Anterior cingulate cortex (tissue), 58 donors: ENCODE data around the gene PLCB1.
"Not testable (repeated sequence)": the region's sequence is repeated elsewhere in the genome, so short reads cannot be mapped to it uniquely, and the experiment has no call there.

Experiments
- DNase-seq, 58 donors: peaks; one replicate each; lab custom pipeline; 2025; lab: John Stamatoyannopoulos, UW

Gene PLCB1

DNA sequence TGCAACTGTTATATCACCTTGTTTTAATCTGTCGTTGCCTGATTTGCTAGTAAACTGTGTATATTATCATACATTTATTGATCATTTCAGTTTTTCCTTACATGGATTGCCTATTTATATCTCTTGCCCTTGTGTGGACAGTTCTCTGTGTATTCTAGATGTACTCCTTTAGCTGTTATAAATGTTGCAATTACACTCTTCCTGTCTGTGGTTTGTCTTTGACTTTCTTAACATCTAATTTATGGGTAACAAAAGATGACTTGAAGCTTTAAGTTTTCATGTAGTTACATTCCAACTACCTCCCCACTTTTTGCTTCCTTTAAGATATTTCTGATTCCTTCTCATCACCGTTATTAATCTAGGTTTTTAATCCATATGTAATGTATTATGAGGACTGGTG lies 22.6 kb downstream of the PLCB1 start:
- DNase-seq, result no peak

DNA sequence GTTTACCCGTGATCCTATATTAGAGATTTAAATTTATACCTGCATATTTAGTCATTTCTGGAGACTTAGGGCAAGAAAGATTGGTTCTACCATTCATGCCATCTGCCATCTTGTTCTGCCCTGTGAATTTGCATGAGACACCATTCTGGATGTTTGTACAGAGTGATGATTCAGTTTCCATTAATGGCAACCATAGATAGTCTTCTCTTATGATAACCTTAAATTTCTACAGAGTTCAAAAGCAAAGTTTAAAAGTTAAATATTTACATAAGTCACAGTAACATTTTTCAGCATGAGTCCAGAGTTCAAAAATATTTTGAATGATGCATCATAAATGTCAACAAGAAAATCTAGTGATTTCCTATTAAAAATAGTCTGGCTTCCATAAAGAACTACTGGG lies 23.2 kb downstream of the PLCB1 start:
- no peak for DNase-seq

DNA sequence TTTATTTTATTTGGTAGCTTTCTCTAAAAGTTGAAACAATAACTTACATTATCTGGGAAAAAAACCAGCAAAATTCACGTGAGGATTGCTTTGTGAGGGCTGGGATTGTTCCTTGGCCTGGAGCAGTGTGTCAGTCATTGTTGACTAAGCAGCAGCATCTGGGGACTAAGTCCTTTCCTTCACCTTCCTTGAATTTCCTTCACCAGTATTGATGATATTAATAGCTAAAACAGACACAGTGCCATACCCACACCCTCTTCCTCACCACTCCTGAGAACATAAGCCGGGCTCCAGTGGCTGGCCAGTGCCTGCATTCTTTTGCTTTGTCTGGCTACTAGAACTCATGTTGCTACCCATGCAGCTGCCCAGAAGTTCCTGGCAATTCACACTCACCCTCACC lies 23.7 kb downstream of the PLCB1 start:
- no peak for DNase-seq

DNA sequence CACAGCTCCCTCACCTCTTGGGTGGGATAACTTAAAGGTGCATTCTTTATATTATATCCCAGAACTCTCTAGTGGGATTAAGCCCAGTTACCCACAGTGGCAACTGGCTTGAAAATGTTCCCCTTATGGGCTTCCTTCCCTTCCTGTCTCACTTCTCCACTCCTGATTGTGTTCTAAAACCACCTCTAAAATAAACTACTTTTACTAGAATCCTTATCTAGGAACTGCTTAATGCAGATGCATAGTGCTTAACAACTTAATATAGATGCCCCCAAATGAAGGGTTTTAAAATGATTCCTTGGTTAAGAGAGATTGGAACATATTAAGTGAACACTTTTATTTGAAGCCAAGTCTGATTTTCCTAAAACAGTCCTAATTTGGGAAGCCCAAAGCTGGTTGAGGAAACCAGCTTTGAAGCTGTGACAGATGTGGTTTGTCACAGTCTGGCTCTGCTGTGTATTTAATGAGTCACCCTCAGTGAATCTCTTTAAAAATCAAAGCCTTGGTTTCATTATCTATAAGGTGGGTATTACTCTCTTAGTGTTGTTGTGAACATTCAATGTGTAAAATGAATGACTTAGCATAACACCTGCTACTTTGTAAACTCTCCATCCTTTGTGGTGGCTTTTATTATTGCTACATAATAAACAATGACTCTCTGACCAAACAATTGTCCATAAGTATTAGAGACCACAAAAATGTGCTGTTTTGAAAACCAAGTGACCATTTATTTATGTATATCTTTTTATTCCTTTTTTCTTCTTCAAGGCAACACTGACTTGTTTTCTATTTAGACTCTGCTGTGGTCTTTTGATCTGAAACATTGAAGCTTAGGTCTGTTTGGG lies 24.4 kb downstream of the PLCB1 start:
- DNase-seq, result no peak

DNA sequence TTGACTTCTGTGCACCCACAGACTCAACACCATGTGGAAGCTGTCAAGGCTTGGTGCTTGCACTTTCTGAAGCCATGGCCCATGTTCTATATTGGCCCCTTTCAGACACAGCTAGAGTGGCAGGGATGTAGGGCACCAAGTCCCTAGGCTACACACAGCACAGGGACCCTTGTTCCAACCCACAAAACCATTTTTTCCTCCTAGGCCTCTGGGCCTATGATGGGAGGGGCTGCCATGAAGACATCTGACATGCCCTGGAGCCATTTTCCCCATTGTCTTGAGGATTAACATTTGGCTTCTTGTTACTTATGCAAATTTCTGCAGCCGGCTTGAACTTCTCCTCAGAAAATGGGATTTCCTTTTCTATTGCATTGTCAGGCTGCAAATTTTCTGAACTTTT lies 27.2 kb downstream of the PLCB1 start:
- not testable (repeated sequence) for DNase-seq

DNA sequence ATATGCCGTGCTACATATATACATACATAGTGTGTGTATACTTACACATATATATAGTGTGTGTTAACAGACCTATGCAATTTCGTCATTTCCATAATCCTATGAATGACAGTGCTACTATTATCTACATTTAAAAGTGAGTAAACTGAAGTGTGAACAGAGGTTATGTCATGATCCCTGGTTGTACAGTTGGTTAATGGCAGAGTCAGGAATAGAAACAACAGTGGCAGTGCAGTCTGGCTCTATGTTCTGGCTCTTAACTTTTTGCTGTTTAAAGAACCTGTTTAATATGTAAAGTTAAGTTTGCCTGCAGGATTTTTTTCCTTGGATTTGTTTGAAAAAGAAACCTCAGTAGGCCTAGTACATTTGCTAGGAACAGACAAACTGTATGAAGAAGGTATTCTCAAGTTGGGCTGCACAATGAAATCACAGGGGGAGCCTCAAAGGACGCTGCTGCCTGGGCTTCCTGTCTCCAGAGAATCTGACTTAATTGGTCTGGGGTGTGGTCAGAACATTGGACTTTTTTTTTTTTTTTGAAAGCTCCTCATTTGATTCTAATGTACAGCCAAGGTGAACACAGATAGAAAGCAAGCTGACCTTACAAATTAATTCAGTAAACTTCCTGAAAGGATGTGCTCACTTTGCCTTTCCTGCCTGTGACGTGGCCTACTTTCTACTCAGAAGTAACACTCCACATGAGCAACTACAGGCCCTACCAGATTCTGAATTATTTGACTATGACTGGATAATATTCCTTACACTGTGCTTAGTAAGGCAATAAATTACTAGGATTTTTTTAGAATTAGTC lies 29.4 kb downstream of the PLCB1 start:
- no peak for DNase-seq

DNA sequence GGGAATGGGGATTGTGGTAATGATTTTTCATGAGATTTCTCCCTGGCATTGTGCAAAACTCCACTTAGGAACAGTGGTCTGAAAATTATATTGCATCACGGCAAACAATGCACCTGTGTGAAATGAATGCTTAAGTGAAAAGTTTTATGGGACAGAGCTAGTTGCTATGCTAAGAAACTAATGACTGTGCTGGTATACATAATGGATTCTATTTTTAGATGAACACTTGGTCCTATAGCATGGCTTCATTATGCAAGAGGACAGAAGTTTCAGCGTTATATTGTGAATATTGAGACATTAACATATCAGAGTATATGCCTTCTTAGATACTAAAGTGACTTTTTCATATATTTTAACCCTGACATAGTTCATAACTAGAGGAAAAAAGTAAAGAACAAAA lies 30.5 kb downstream of the PLCB1 start:
- no peak for DNase-seq

DNA sequence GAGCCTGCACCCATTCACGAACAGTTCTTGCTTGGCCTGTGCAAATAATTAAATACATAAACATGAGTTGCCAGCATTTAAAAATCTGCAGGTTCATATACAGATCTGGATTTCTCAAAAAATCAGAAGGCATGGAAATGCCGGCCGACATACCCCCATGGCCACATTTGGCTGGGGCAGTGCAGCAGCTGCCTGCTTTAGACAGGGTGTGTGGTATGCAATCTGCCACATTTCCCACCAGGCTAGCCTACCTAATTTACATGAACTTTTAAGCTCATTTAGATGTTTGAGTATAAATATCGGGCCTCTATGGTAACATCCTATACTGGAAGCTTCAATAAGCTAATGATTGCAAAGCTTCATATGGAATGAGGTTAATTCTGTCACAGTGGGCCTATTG lies 31.5 kb downstream of the PLCB1 start:
- DNase-seq, result no peak

DNA sequence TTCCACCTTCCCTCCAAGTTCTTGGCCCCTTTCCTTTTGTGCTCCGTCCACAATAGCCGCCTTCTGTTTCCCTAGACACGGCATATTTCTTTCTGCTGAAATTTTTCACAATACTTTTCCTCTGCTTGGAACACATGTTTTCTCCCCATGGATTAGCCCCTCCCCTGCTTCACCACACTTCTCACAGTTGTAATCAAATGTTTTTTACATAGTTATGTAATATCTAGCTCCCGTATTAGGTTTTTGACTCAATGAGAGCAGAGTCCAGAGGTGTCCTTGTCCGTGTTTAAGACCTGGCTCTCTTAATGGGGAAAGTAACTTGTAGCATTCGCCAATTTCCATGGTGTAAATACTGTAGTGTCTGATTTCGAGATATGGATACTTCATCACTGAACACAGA lies 34.7 kb downstream of the PLCB1 start:
- no peak for DNase-seq

DNA sequence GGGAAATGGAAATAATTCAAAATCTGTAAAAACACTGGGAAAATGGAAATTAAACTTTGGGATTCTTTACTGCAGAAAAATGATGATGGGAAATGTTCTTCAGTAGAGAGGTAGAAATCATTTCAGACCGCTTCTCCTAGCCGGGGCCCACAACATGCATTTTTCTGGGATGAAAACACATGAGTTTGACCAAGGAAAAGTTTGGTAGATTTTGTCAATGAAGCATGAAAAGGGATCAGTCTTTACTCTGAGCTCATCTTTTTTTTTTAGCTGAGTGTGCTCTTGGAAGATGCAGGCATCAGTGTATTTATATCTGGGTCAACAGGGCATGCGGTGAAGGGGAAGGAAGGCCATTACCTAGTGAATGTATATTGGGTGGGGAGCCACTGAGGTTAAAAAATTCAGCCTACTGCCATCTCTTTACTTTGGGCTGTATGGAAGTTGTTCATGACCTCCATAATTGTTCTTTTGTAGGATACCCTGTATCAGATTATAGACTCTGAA lies 36.8 kb downstream of the PLCB1 start:
- DNase-seq, result no peak

DNA sequence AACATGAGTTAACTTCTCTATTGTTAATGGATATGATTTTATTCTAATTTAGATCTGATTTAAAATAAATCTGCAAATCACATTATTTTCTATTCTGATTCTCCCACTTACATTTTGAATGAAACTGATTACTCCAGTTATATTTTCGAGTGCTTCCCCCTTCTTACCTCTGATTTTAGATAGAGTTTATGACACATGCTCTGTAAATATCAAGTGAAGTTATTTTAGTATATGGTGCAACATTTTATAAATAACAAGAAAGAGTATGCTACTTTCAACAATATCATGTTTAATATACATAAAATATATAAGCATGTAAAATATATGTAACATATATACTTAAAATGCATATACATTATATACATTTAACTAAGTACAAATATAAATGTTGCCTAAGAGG lies 38.9 kb downstream of the PLCB1 start:
- no peak for DNase-seq

DNA sequence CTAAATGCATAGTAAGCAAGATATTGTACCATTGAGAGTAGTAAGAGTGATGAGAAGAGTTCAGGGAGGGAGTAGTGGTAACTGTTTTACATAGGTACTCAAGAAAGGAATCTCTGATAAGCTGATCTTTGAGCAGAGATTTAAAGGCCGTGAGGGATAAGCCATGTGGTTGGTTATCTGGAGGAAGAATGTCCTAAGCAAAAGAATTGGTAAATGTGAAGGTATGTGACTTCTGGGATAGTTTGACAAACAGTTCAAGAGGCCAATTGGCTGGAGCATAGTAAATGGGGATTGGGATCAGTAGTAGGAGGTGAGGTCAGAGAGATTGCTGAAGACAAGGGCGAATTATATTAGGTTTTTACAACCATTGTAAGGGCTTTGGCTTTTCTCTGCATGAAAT lies 40.1 kb downstream of the PLCB1 start:
- DNase-seq, result no peak

DNA sequence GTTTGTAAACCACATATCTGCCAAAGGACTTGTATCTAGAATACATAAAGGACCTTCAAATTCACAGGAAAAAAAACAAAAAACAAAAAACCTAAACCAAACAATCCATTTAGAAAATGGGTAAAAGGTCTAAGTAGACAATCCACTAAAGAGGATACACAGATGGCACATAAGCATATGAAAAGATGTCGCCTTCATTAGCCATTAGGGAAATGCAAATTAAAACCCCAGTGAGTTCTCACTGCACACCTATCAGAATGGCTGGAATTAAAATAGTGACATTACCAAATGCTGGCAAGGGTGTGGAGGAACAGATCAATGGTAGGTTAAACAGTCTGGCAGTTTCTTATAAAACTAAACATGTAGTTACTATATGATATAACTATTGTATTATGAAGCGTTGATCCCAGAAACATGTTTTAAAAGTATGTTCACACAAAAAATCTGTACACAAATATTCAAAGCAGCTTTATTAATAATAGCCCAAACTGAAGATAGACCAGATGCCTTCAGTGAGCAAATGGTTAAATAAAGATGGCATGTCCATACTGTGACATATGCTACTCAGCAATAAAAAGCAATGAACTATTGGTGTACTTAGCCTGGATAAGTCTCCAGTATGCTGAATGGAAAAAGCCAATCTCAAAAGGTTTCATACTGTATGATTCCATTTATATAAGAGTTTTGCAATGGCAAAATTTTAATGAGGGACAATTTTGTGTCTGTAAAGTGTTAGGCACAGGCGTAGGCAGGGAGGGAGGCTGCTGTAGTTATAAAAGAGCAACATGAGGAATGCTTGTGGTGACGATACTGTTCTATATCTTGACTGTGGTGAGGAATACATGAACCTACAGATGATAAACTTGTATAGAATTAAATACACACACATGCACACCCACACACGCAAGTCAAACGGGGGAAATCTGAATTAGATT lies 43.9 kb downstream of the PLCB1 start:
- DNase-seq, result peak in 3 of 58 donors; percentile 7 to 15 (median 11)

DNA sequence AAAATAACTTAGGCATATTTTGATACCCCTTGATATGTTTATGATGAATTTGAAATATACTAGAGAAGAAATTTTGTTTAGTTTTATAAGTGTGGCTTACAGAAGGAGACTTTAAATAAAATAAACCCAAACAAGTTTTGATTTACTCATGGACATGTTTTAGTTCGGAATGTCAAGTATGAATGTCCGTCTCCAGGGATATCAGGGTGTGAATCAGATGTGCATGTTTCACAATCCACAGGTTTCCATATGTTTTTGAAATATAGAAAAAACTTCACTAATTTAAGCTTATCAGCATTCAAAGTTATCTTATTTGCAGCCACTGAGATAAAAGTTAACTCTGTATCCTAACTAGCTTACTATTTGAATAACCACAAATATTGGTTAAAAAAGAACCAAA lies 51.5 kb downstream of the PLCB1 start:
- DNase-seq, result no peak

DNA sequence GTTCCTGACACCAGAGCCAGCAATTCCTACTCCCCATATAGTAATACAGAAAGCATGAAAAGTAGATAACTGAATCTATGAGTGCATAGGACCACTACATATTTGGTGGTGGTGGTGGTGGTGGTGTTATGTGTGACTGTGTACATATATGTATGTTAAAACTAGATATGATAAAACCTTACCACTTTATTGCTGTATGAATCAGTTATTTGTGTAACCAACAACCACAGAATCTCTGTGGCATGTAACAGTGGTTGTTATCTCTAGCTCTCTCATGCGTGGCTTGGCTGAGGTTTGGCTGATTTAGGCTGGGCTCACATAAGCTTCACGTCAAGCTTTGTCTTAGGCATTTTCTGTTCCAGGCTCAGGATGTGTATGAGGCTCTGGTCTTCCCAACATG lies 55.7 kb downstream of the PLCB1 start:
- DNase-seq, result no peak

DNA sequence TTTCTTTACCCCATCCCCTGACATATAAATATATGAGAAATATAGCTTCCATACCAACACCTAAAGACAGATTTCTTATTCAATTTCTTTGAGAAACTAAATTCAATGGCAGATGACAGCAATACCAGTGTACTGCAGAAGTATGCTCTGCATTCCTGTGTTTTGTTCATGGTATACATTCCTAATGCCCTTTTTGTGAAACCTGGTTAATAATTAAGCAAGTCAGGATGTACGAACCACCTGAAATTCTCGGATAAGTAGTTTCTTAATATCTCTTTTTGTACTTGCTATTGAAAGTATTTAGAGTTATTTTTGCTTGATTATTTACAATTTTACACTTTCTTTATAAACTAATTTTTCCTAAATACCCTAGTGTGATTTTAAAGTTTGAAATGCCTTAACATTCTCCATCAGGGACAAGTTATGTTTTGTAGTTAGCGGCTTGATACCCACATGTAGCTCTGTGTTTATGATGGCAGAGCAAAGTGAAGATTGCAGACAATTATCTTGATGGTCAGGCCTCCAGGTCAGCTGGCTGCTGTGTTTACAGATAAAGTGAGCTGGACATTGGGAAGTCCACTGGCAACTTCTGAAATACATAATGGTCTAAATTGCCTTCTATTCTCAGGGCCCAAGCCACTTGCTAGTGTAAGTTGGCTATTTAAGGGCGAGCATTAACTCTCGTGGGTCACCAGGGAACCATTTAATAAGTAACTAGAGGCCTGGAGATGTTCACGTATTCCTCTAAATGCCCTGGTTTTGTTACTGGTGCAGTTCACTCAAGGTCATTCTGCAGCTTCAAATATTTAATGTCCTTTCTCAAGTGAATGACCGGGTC lies 58.2 kb downstream of the PLCB1 start:
- no peak for DNase-seq

DNA sequence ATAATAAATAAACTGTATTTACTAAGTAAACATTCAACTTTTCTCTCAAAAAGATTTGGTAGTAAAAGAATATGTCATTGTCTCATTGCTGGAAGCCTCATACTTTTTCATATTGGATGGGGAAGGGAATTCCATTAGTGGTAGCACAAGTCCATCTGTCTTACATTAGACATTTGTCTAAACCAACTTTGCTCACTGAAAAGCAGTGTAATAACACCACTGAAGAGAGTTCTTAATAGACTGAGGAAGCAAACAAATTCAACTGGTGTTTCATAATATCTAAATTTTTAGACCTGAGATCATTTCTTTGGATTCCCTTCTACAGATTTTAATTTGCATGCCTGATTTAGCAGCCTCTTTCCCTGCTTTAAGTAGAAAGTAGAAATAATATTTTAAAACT lies 62.7 kb downstream of the PLCB1 start:
- DNase-seq, result no peak

DNA sequence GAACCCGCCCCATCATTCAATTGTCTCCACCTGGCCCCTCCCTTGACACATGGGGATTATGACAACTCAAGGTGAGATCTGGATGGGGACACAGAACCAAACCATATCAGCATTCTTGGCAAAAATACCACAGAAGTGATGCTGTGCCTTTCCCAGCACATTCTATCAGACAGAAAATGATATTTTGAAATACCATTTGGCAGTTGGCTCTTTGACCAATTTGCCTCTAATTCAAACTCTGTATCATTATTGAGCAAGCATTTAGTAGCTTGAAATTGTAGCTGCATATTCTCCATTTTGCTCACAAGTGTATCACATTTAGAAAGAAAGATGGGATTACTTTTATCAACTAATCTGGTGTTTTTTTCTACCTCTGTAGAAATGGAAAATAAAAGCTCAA lies 64.0 kb downstream of the PLCB1 start:
- DNase-seq, result no peak

DNA sequence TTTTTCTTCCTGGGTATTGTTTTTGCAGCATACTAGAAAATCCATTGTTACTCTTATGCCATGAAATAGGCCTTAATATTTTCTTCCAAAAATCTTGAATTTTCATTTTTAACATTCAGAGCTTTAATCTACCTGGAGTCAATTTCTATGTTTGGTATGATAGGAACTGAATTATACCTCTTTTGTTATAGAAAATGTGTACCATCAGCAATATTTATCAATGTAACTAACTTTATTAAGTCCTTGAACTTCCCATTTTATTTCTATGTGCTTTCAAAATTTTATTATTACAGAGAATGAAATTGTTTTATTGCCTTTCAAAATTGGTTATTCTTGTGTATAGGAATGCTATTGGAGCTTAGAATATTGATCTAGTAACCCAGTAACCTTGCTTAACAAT lies 68.2 kb downstream of the PLCB1 start:
- DNase-seq, result no peak

DNA sequence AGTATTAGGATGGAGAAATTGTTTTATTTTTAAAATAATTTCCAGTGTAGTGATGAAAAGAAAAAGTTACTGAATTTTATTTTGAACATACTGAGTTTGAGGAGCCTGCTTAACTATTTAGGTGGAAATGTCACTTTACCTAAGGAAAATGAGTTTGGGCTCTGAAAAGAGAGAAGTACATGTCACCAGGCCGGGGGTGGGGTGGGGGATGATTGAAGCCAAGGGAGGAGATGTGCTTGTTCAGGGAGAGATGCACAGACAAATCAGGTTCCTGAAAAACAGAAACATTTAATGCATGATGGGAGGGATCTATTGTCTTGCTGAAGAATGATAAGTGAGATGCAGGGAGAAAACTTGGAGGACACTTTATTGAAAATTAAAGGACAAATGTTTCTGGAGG lies 71.3 kb downstream of the PLCB1 start:
- no peak for DNase-seq
